GM21737 (cell line): ENCODE measurements around the gene MAPKAPK3.

Experiments
- ATAC-seq: cut with Tn5 transposase; IDR thresholded peaks from one replicate; pipeline ENCODE4 v1.9.1; 2021; ENCODE audit warnings: mild to moderate bottlenecking, moderate library complexity; ENCODE audit not compliant: unreplicated experiment

MAPKAPK3 gene

DNA sequence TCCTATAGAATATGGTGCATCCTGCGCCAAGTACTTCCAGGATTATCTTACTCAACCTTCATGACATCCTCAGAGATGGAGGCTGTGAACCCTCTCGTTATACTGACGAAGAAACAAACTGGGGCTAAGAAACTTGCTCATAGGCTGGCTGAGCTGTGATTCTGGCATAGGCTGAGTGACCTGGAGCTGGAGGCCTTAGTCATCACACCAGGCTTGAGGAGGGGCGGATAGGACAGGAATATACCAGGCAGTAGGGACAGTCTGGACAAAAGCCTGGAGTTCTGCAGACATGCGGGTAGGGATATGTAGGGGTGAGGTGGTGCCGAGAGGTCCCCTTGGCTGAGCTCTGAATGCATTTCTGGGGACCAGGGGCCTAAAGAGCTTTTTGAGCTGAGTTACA lies 29.6 kb upstream of the MAPKAPK3 start:
- ATAC-seq = no peak

DNA sequence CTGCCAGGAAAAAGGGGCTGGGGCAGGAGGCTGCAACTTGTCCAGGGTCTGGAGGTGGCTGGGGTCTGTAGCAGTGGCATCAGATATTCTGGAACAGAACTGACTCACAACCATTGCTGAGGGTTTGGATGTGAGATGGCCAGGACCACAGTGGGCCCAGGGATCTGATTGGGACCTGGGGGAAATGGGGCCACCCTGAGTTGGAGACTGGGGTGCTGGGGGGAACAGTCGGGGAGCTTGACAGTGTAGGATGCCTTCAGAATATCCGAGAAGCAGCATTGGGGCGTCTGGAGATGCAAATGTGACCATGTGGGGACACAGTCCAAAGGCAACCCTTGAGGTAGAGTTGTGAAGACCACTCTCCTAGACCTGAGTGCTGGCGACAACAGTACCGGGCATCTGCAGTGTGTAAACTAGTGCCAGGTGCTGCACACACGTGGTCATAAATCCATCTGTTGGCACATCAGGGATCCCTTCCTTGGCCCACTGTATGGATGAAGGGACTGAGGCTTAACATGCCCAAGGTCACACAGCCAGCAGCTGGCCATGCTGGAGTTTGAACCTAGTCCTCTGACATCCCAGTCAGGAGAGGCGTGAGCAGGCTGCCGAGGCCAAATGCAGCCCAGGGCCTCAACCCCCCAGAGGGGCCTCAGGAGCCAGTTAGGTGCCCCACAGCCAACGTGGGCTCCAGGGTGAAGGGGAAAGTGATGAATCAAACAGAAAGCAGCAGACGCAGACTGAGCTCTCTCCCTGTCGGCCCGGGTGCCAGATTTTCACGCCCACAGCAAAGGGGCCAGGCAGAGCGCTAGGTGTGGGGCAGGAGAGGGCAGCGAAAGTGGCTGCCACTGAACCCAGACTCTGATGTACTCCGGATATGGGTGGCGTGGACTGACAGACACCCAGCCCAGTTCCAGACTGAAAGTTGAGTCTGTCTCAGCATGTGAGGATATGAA lies 28.9 kb upstream of the MAPKAPK3 start:
- no peak for ATAC-seq

DNA sequence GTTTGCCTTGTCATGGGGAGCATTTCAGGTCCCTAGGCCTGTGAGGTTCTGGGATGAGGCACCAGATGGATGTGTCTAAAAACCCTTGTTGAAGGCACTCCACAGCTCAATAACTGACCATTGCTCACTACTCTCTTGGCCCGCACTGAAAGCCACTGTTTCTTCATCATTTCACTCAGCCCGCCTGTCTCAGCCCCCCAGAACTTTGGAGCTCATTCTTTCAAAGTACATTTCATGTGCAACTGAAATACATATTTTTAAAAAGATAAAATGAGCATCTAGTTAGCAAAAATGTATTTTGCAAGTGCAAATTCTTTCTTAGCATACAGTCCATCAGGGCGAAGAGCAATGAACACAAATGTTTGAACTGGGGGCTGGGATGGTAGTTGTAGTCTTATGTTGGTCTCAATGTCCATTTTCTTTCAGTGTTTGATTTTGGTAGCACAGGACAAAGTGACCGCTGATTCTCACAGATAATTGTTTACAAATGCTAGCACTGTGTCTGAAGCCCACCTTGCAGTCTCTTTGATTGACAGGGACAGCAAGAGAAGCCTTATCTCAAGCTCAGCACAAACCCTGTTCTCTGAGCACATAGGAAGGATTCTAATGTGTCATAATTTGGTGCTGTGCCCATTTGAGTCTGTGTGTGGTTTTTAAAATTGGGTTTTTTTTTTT lies 28.1 kb upstream of the MAPKAPK3 start:
- no peak for ATAC-seq

DNA sequence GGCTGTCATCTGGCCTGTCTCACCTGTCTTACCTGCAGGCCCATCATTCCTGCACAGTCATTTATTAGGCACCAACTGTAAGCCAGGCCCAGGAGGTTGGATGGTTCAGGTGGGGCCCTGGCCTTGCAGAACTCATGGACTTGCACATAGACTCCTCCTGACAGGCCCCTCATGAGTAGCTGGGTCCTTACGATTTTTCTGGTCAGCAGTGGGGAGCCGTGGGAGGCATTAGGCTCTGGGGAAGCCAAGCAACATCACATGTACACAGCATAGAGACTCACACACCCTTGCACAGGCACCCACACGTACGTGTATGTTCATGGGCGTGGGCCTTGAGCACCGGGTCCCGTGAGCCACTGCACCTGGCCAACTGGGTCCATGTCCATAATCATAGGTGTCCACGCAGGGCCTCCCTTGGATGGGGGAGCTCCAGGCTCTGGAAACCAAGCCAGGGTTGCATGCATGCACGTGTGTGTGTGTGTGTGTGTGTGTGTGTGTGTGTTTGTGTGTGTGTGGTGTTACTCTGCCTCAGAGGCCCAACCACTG lies 25.7 kb upstream of the MAPKAPK3 start:
- ATAC-seq = peak; percentile 6

DNA sequence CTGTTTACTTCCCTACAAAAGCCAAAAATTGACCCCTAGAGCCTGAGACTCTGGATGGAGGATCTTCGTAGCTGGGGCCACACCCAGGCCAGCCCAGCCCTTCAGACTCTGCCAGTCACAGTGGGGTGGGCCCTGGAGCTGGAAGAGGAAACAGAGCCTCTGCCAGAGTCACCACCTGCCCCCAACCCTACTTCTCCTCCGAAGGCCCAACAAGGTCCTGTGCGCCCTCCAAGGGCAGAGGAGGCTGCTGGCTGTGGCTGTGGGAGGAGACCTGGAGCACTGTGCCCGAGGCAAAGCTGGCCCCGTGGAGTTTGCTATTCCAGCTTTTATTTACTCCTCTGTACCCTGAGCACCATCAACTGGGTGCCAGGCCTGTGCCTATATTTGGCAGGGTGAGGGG lies 24.4 kb upstream of the MAPKAPK3 start:
- ATAC-seq = no peak

DNA sequence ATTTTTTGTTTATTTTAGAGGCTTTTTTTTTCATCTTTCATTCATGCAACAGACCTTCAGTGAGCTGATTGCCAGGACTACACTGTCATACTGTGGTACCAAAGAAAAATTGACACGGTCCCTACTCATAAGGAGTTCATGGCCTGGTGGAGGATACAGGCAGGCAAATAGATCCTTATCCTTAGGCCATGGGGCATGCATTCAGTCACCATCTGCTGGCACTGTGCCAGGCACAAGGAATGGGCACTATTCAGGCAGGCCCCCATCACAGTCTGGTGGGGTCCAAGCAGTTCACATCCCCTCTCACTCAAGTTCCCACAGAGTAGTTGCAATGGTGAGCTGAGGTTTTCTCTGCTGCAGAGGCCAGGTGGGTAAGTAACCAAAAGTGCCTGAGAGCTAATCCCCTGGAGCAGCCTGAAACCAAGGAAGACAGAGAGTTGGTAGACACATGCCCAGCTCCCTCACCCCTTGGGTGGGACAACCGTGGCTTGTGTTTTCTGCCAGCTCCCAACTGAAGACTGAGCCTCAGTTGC lies 22.6 kb upstream of the MAPKAPK3 start:
- no peak for ATAC-seq

DNA sequence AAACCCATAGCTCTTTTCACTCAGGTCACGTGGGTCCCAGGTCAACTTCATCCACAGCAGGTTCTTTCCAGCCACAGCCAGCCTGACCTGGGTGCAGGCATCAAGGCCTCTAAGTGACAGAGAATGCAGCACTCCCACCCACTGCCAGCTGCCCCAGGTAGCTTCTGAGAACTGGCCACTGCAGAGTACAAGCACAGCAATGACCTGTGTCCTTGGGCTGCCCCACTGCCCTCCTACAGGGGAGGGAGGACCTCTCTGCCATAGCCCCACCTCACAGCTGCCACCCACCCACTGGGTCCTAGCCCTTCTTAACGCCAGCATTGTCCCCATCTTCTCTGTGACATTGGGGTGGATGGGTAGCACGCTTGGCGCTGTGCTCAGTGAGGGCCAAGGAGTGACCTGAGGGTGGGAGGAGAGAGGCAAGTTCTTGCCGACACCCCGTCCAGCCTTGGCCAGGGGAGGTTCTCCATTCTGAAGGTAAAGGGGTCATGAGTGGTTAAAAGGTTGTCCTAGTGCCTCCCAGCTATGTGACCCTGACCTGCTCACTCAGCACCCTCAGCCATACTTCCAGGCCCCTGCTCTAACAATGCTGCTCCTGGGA lies 17.7 kb upstream of the MAPKAPK3 start:
- ATAC-seq = no peak

DNA sequence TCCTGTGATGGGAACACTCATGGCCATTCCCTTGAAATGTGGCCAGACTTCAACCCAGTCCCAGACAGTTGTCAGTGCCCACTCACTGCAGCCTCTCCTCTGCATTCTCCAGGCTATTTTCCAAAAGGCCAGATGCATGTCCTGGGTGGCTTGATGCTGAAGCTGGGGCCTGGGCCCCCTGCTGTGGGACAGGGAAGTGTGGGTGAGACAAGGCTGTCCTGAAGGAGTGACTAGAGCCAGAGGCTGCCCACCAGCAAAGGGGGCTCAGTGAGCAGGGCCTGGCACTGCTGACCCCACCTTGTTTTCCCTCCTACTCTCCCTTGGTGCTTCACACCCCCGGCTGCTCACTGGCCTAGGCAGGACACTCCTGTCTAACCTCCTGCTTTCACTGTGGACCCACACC lies 17.2 kb upstream of the MAPKAPK3 start:
- ATAC-seq = no peak

DNA sequence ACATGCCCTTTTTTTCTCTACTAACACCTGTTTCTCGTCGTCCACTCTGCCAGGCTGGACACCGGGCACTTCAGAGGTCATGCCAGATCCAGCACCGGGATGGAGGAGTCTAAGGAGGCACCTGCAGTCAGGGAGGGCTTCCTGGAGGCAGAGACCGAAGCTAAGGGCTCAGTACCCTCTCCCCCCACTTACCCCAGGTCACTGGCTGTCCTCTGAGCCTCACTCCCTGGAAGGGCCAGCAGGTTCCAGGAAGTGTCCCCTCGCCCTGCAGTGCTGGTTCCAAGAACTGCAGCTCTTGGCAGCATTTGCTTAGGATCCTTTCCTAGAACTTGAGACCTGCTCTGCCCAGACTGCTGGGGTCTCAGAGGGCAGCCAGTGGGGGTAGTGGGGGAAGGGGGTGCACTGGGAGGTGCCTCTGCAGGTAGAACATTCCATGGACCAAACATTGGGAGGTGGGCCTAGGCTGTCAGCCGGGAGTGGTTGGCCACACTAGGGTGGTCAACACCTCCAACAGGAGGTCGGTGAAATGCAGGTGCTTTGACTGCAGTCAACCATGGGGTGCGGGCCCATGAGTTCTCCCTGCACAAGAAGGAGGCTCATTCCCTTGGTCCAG lies 16.7 kb upstream of the MAPKAPK3 start:
- no peak for ATAC-seq

DNA sequence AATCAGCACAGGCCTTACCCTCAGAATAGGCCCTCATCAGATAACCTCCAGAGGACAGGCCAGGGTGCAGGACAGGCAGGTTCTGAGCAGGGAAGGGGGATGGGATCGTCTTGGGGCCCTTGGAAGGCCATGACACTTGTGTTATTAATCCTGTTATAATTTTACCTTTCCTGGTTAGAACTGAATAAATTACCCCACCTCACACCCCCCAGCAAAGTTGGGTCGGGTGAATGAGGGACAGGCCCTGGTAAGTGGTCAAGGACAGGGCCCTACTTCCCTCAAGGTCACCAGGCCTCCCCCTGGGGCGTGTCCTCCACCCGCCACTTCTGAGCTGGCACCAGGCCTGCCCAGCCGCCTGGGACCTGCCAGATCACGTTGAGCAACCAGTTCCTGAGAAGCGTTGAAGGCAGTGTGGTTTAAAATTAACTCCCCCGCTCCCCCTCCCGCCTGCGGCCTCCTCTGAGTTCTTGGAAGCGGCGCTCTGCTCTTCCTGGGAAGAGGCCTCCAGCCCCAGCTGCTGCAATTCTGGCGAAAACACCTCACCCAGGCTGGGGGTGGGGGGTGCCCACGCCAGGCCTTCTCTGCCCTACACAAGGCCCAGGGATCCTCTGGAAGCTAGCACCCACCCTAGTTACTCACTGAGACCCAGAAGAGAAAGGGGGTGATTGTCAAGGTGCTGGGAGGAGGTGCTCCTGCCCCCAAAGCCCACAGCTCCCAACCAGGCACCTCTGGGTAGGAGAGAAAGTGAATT lies 15.9 kb upstream of the MAPKAPK3 start:
- peak; percentile 69 for ATAC-seq

DNA sequence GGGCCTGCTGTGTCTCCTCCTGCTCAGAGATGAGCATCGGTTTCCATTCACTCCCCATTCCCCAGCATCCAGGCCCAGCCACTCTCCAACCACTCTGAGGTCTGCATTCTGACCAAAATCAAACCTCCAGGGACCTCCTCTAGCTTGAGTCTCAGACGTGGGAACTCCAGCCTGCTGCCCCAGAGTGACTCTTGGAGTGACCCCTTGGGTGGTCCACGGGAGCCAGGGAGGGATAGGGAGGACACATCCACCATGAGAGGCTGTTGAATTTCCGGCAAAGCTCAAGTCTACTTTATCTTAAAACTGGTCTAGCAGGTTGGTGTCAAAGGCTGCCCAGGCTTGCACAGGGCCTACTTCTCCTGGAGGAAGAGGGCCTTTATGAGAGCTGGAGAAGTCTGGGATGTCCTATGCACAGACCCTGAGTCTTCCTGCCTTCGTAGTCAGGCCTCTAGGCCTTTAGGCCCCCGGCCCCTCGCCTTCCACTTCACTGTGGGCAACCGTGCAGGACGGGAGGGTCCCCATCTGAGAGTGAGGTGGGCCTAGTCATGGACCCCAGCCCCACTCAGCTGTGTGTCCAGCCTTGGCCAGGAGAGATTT lies 14.3 kb upstream of the MAPKAPK3 start:
- ATAC-seq = no peak

DNA sequence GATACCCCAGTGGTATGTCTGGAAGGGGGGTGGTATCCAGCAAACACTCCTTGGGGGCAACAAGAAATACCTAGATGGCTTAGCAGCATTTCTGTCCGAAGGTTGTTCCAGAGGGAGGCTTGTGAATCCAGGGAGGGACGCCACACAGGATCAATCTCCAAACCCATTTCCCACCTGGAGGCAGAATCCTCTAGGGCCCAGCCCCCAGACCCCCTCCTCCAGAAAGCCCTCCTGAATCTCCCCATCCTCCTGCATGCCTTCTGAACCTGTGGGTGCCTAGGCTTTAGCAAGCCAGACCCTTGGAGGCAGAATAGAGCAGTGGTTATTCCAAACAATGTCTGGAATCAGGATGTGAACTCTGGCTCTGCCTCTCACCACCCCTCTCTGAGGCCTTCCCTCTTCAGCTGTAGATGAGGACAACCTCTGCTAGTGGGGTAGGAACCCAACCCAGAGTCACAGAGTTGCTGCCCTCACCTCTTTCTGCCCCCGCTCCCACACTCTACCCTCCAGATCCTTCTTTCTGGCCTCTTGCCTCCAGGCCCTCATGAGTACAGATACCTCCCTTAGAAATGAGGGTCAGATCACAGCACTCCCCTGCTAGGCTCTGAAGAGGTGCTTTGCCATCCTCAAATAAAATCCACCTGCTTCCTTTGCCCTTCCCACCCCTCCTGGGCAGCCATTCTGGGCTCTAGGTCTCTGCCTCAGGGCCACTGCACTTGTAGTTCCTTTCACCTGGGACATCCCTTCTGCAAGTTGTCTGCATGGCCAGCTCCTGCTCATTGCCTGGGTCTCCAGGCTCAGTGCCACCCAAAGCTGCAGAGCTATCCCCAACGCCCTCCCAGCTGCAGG lies 13.5 kb upstream of the MAPKAPK3 start:
- no peak for ATAC-seq

DNA sequence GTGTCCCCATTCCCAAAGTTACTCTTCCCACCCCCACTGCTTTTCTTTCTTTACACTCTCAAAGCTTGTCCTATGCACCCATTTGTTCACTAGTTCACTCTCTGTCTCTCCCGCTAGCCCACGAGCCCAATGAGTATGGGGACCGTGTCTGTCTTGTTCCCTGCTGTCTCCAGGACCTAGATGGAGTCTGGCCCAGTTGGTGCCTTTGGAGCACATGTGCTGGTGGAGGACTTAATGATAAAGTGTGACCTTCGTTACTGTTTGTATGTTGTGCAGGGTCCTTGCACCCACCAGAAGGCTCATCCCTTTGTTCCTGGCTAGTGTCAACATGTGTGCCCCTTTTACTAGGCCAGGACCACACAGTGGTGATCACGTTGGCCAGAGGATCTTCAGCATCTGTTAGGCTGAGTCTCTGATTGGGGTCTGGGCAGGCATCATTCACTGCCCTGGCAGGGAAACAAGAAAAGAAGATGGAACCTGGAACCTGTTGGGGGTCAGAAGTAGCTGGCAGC lies 12.8 kb upstream of the MAPKAPK3 start:
- no peak for ATAC-seq

DNA sequence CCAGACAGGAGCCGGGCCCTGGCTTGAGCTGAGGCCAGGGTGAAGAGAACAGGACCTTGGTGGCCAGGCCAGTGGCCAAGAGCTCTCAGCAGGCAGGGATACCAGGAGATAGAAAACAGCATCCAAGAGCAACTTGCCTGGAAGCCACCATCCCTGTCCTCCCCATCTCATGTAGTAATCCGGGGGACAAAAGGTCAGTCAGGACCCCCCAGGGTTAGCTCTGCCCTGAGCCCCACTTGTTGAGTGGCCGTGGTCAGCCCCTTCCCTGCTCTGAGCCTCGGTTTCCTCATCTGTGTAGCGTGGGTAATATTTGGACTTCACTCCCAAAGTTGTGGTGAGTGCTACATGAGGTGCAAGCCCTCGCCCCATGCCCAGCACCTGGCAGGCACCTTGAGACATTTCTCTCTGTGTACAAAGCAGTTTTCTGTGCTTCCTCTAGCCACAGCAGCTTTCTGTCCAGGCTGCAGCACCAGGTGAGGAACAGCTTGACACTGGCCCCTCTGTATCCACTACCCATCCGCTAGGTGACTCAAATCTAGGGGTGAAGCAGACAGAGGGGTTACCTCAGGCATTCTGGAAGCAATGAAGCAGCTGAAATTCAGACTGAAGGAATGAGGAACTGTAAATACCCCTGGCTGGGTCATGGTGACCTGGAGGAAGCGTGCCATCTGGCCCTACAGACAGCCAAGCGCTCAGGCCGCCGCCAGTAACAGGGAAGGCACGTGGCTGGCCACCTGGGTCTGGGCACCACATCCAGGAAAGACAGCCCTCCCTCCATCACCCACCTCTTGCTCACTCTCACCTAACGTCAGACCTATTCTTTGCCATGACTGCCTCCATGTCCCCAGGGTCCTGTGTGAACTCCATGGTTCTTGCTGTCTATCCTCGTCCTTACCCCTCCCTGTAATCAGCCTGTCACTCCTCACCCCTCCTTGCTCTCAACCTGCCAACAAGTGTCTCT lies 12.0 kb upstream of the MAPKAPK3 start:
- no peak for ATAC-seq

DNA sequence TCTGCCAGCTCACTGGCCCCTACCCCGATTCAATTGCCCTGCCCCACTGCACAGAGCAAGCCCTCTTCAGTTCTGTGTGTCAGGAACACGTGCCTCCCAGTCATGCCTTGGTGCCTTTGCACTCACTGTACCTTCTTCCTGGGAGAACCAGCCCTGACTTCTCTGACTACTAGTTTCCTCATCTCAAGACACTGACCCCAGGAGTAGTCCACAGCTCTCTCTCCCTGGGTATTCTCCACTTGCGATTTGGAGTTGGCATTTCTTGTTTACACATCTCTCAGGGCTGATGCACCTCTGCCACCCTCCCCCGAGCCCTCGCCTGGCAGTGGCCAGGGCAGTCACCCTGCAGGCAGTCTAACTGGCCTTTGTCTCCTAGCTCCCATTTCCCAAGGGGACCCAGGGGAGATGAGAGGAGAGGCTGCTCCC lies 11.0 kb upstream of the MAPKAPK3 start:
- no peak for ATAC-seq

DNA sequence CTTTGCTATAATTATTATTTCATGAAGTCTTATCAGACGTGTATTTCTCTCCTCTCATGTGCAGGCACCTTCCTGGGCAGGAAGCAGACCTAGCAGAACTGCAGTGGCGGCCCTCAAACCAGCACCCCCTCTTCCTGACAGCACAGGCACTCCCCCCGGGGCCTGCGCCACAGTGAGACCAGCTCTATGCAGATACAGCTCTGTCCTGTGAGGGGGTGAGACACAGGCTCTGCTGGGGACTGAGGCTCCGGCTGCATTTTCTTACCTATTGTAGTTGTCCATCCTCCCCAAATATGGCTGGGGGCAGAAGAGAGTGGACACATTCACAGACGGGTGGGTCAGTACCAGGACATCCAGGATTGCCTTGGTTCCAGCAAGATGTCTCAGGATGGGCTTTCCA lies 10.4 kb upstream of the MAPKAPK3 start:
- ATAC-seq = no peak

DNA sequence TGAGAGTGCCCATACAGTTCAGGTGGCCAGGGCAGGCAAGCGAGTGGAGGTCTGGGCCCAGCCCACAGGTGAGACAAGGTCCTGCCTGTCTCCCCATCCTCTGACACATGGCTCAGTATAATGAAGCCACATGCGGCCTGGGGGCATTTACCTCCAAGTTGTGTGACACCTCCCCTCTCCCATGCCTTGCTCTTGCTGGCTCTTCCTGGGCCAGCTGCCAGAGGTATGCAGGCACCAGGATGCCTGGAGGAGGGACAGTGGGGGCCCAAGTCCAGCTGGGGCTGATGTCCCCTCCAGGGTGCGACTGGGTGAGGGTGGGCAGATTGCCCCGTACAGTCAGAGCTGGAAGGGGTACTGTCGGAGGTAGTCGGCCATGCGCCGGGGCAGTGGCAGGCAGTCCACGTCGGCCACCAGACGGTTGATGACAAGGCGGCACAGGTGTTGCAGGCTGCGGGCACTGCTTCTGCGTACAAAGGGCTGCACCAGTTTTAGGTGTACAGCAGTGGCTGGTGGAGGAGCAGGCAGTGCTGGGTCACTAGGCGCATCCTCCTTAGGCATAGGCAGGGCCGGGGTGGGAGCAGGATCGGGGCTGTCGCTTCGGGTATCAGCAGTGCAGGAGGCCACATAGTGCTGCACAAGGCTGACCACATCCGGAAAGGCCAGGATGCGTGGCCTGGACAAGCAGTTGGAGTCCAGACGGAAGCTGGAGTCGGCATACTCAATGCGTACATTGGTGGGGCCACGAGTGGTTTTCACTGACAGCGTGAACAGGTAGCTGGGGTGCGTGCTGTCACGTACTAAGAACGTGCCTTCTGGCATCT lies 9.5 kb upstream of the MAPKAPK3 start:
- ATAC-seq = no peak
